Neural crest cell (in vitro differentiated cells): ENCODE data around the gene RBM8A. TPM values are rescaled to one million over a fixed set of nuclear protein-coding genes. Genes with fewer than 3 reads are reported as not detected.
A peak's percentile ranks its signal among the peaks of the same experiment; 100 is the strongest.

Experiments used
- DNase-seq: peaks from one replicate; pipeline ENCODE4 v3.0.0; 2021; ENCODE audit warnings: low read depth, mixed read lengths, low spot score
- H3K27ac Mint-ChIP-seq: one replicate; pipeline ENCODE4 v1.8.0; 2021; ENCODE audit warnings: mild to moderate bottlenecking, mixed read lengths; ENCODE audit not compliant: unreplicated experiment
- H3K27me3 Mint-ChIP-seq: 2 replicates; pipeline ENCODE4 v1.8.0; 2021; ENCODE audit warnings: low read depth, mild to moderate bottlenecking, mixed read lengths
- H3K36me3 Mint-ChIP-seq: 2 replicates; pipeline ENCODE4 v1.8.0; 2021; ENCODE audit warnings: low read depth, mild to moderate bottlenecking, mixed read lengths
- H3K4me1 Mint-ChIP-seq: 2 replicates; pipeline ENCODE4 v1.8.0; 2021; ENCODE audit warnings: mixed read lengths
- H3K4me3 Mint-ChIP-seq: one replicate; pipeline ENCODE4 v1.8.0; 2021; ENCODE audit warnings: mild to moderate bottlenecking, mixed read lengths
- H3K9me3 Mint-ChIP-seq: 2 replicates; pipeline ENCODE4 v1.8.0; 2021; ENCODE audit warnings: mixed read lengths
- total RNA-seq: library from RNA; stranded (reverse); gene quantifications from 2 replicates; pipeline ENCODE4 v1.2.1, GENCODE V29; 2021
- TF ChIP-seq, protein P1 (sequence below): fragments of 200-600 bp; sonication (generic); conservative IDR thresholded peaks from 2 replicates; pipeline ENCODE4 v1.5.0; 2021; ENCODE audit warnings: antibody characterized with exemption, mild to moderate bottlenecking

RBM8A gene
- total RNA-seq, 1 donor from 2014 or later = 285 TPM

DNA sequence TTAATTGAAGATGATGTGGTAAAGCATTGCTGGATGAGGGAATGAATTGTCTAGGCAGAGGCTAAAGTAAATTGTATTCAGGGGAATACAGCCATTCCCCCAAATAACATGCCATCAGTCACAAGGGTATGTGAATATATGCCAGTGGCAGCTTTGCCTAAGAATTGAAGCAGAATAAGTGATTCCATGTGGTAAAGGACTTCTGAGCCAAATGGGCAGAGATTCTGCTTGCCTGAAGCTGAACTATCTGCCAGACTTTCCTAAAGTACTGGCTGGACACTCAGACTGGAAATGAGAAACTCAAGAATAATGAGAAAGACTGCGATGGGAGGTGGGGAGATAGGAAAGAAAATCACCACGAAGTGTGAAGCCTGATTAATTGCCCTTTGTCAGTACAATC is 28.2 kb upstream of the RBM8A start:
- Mint-ChIP-seq H3K9me3 (no peaks in the 10 kb centered on the region), H3K4me1 (peaks cover 65% of the 10 kb centered on the region), H3K36me3 (no peaks in the 10 kb centered on the region), H3K27me3 (peaks cover 9% of the 10 kb centered on the region), H3K4me3 (peak overlapping the region; percentile 89), H3K27ac (no peak overlapping the region)
- no peak for DNase-seq
- TF ChIP-seq, protein P1, sequence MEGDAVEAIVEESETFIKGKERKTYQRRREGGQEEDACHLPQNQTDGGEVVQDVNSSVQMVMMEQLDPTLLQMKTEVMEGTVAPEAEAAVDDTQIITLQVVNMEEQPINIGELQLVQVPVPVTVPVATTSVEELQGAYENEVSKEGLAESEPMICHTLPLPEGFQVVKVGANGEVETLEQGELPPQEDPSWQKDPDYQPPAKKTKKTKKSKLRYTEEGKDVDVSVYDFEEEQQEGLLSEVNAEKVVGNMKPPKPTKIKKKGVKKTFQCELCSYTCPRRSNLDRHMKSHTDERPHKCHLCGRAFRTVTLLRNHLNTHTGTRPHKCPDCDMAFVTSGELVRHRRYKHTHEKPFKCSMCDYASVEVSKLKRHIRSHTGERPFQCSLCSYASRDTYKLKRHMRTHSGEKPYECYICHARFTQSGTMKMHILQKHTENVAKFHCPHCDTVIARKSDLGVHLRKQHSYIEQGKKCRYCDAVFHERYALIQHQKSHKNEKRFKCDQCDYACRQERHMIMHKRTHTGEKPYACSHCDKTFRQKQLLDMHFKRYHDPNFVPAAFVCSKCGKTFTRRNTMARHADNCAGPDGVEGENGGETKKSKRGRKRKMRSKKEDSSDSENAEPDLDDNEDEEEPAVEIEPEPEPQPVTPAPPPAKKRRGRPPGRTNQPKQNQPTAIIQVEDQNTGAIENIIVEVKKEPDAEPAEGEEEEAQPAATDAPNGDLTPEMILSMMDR = no peak

DNA sequence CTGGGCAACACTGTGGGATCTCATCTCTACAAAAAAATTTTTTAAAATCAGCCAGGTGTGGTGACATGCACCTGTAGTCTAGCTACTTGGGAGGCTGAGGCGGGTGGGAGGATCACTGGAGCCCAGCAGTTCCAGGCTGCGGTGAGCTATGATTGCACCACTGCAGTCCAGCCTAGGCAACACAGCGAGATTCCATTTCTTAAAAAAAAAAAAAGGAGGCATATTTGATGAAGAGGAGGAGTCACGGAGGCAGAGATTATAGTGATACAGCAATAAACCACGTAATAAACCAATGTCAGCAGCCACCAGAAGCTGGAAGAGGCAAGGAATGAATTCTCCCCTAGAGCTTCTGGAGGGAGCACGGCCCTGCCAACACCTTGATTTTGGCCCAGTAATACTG is 26.6 kb upstream of the RBM8A start:
- no peak for DNase-seq
- peaks cover 3% of the 10 kb centered on the region for H3K27me3 Mint-ChIP-seq
- no peaks in the 10 kb centered on the region for H3K9me3 Mint-ChIP-seq
- peaks cover 59% of the 10 kb centered on the region for H3K4me1 Mint-ChIP-seq
- H3K4me3 Mint-ChIP-seq = peak overlapping the region; percentile 4
- no peak overlapping the region for H3K27ac Mint-ChIP-seq
- no peaks in the 10 kb centered on the region for H3K36me3 Mint-ChIP-seq
- TF ChIP-seq, protein P1 = no peak

DNA sequence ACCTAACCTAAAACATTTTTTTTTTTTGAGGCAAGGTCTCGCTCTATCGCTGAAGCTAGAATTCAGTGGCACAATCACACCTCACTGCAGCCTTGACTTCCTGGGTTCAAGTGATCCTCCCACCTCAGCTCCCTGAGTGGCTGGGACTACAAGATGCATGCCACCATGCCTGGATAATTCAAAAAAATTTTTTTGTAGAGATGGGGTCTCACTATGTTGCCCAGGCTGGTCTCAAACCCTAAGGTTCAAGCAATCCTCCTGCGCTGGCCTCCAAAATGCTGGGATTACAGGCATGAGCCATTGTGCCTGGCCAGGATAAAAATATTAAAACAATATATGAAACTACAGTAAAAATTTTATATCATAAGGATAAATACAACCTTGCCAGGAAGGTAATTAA is 25.6 kb upstream of the RBM8A start:
- H3K27me3 Mint-ChIP-seq = no peaks in the 10 kb centered on the region
- peaks cover 53% of the 10 kb centered on the region for H3K4me1 Mint-ChIP-seq
- H3K27ac Mint-ChIP-seq = no peak overlapping the region
- no peaks in the 10 kb centered on the region for H3K36me3 Mint-ChIP-seq
- H3K9me3 Mint-ChIP-seq = no peaks in the 10 kb centered on the region
- no peak overlapping the region for H3K4me3 Mint-ChIP-seq
- no peak for DNase-seq
- TF ChIP-seq, protein P1 = no peak

DNA sequence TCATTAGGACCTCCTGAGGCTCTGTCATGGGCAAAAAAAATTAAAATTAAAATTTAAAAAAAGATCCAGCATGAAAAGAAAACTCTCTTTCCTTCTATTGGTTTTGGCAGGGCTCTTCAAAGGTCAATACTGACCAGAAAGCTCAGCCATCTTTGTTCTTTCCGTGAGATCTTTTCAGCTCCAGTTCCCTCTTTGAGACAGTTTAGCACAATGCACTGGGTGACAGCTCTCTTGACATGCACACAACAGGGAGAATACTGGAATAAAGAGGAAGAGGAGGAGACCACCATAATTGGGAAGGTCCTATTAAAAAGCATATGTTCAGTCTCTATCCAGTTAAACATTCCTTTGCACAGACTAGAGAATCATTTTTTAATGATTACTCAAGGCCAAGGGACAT is 24.2 kb upstream of the RBM8A start:
- DNase-seq = no peak
- Mint-ChIP-seq H3K9me3 (no peaks in the 10 kb centered on the region), H3K27ac (no peak overlapping the region), H3K4me1 (peaks cover 43% of the 10 kb centered on the region), H3K27me3 (no peaks in the 10 kb centered on the region), H3K36me3 (peaks cover 3% of the 10 kb centered on the region), H3K4me3 (peak overlapping the region; percentile 61)
- TF ChIP-seq, protein P1 = no peak

DNA sequence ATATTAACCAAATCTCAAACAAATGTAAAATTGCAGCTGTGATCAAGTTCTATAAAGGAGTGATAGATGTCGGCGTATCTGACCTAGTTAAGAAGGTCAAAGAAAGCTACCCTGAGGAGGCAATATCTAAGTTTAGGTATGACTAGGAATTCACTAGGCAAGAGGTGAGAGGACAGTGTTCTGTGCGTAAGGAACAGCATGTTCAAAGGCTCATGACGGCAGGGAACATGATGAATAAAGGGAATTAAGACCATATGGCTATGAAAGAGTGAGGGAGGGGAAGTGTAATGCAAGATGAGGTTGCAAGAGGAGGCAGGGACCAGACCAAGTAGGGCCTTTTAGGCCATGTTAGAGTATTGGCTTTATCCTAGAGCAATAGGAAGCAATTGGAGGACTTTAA is 21.9 kb upstream of the RBM8A start:
- peaks cover 24% of the 10 kb centered on the region for H3K4me1 Mint-ChIP-seq
- TF ChIP-seq, protein P1 = no peak
- H3K4me3 Mint-ChIP-seq = no peak overlapping the region
- no peaks in the 10 kb centered on the region for H3K27me3 Mint-ChIP-seq
- H3K9me3 Mint-ChIP-seq = no peaks in the 10 kb centered on the region
- peaks cover 3% of the 10 kb centered on the region for H3K36me3 Mint-ChIP-seq
- no peak overlapping the region for H3K27ac Mint-ChIP-seq
- DNase-seq = no peak

DNA sequence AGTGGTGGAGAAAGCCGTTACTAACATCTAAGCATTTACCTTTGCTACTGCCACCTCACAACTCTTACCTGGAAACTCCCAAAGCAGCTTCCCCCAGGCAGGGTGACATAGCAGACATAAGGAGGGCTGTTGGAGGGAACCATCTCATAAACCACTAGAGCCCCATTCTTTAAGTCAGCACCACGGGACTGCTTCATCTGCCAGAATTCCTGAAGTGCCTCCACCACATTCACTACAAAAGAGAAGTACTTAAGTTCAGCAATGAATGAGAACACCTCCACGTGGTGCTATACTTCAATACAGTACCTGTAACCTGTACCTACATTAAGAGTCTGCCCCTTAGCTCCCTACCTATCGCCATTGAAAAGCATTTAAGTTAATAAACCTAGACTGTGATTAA is 20.3 kb upstream of the RBM8A start:
- Mint-ChIP-seq H3K4me3 (no peak overlapping the region), H3K27ac (no peak overlapping the region), H3K27me3 (no peaks in the 10 kb centered on the region), H3K4me1 (peaks cover 25% of the 10 kb centered on the region), H3K9me3 (no peaks in the 10 kb centered on the region), H3K36me3 (peaks cover 3% of the 10 kb centered on the region)
- no peak for DNase-seq
- TF ChIP-seq, protein P1 = no peak
